IPS-NIHi7 (cell line): ENCODE measurements around the gene PPP2R5C.

Source experiments
- DNase-seq: peaks from one replicate; pipeline ENCODE4 v3.0.0; 2012; ENCODE audit warnings: mixed read lengths; ENCODE audit errors: extremely low spot score

PPP2R5C gene

GRCh38 chr14:101755591-101756324 lies 5.8 kb upstream of the PPP2R5C start:
- no peak for DNase-seq

GRCh38 chr14:101757064-101757838 lies 4.3 kb upstream of the PPP2R5C start:
- no peak for DNase-seq

- DNase-seq, result no peak
Measured at GRCh38 chr14:101757839-101758211, 3.7 kb upstream of the PPP2R5C start.

GRCh38 chr14:101758913-101759593 lies 2.5 kb upstream of the PPP2R5C start:
- no peak for DNase-seq

GRCh38 chr14:101760138-101761011 lies 1.1 kb upstream of the PPP2R5C start:
- peak; percentile 97 for DNase-seq

- DNase-seq, result peak; percentile 49
Measured at GRCh38 chr14:101761881-101762529, 496 bp downstream of the PPP2R5C start.

GRCh38 chr14:101762530-101763101 lies 1.1 kb downstream of the PPP2R5C start:
- DNase-seq, result no peak

- no peak for DNase-seq
Measured at GRCh38 chr14:101763941-101764709, 2.6 kb downstream of the PPP2R5C start.

GRCh38 chr14:101767618-101768362 lies 6.3 kb downstream of the PPP2R5C start:
- DNase-seq, result no peak

GRCh38 chr14:101770183-101770582 lies 8.7 kb downstream of the PPP2R5C start:
- no peak for DNase-seq

GRCh38 chr14:101772770-101773169 lies 11.3 kb downstream of the PPP2R5C start:
- no peak for DNase-seq

GRCh38 chr14:101773378-101773777 lies 11.9 kb downstream of the PPP2R5C start:
- DNase-seq, result no peak

GRCh38 chr14:101774006-101774795 lies 12.7 kb downstream of the PPP2R5C start:
- DNase-seq, result no peak

GRCh38 chr14:101774814-101775213 lies 13.3 kb downstream of the PPP2R5C start:
- no peak for DNase-seq

GRCh38 chr14:101775826-101776225 lies 14.3 kb downstream of the PPP2R5C start:
- DNase-seq, result no peak

GRCh38 chr14:101776344-101776743 lies 14.8 kb downstream of the PPP2R5C start:
- no peak for DNase-seq

- peak; percentile 31 for DNase-seq
Measured at GRCh38 chr14:101780390-101780789, 18.9 kb downstream of the PPP2R5C start.

- peak; percentile 64 for DNase-seq
Measured at GRCh38 chr14:101780887-101781239, 19.4 kb downstream of the PPP2R5C start.
